RWPE2 (cell line): ENCODE results near the gene CCDC172.

Experiments used
- ATAC-seq: fragments of 200-7000 bp; cut with Tn5 transposase; 3 replicates; pipeline ENCODE4 v1.9.1; 2021; ENCODE audit warnings: low read depth
- DNase-seq: peaks from one replicate; pipeline ENCODE4 v3.0.0-alpha.2; 2020; ENCODE audit warnings: low spot score
- H3K27ac ChIP-seq: fragments of 450-650 bp; 2 replicates; pipeline ENCODE4 v1.5.1; 2017; ENCODE audit warnings: mild to moderate bottlenecking; ENCODE audit not compliant: poor library complexity, severe bottlenecking
- H3K27me3 ChIP-seq: fragments of 250-450 bp; sonication (Bioruptor Pico); 2 replicates; pipeline ENCODE4 v1.5.1; 2021; ENCODE audit warnings: mild to moderate bottlenecking, moderate library complexity; ENCODE audit not compliant: insufficient read depth, poor library complexity, severe bottlenecking
- H3K36me3 ChIP-seq: fragments of 250-450 bp; sonication (Bioruptor Pico); 2 replicates; pipeline ENCODE4 v1.5.1; 2020; ENCODE audit warnings: low read depth, mild to moderate bottlenecking, moderate library complexity
- H3K4me1 ChIP-seq: fragments of 250-450 bp; sonication (Bioruptor Pico); 2 replicates; pipeline ENCODE4 v1.5.1; 2021; ENCODE audit warnings: mild to moderate bottlenecking, moderate library complexity; ENCODE audit not compliant: insufficient read depth, poor library complexity, severe bottlenecking
- H3K4me3 ChIP-seq: fragments of 250-450 bp; sonication (Bioruptor Pico); 2 replicates; pipeline ENCODE4 v1.5.1; 2021; ENCODE audit warnings: mild to moderate bottlenecking, moderate library complexity; ENCODE audit not compliant: severe bottlenecking
- H3K9me3 ChIP-seq: fragments of 250-450 bp; sonication (Bioruptor Pico); 2 replicates; pipeline ENCODE4 v1.5.1; 2021; ENCODE audit warnings: mild to moderate bottlenecking, moderate library complexity; ENCODE audit not compliant: severe bottlenecking
- CTCF ChIP-seq: fragments of 450-650 bp; IDR thresholded peaks from one replicate; pipeline ENCODE4 v1.5.1; 2017; ENCODE audit warnings: mild to moderate bottlenecking, moderate library complexity; ENCODE audit not compliant: poor library complexity, severe bottlenecking

Gene CCDC172

GRCh38 chr10:116298586-116298985, 25.7 kb upstream of the CCDC172 start:
- no peak for TF ChIP-seq CTCF
- Histone ChIP-seq H3K27me3 (no peaks in the 10 kb centered on the region), H3K9me3 (no peaks in the 10 kb centered on the region), H3K36me3 (no peaks in the 10 kb centered on the region), H3K27ac (no peak overlapping the region), H3K4me1 (no peaks in the 10 kb centered on the region), H3K4me3 (no peak overlapping the region)
- DNase-seq (no peak), ATAC-seq (no peak)

- Histone ChIP-seq H3K36me3 (no peaks in the 10 kb centered on the region), H3K27me3 (no peaks in the 10 kb centered on the region), H3K4me3 (no peak overlapping the region), H3K9me3 (no peaks in the 10 kb centered on the region), H3K4me1 (no peaks in the 10 kb centered on the region), H3K27ac (no peak overlapping the region)
- DNase-seq (no peak), ATAC-seq (no peak)
- no peak for TF ChIP-seq CTCF
Measured at GRCh38 chr10:116300542-116300941, 23.7 kb upstream of the CCDC172 start.

GRCh38 chr10:116304923-116305322, 19.3 kb upstream of the CCDC172 start:
- DNase-seq (no peak), ATAC-seq (no peak)
- Histone ChIP-seq H3K4me3 (no peak overlapping the region), H3K4me1 (no peaks in the 10 kb centered on the region), H3K27me3 (no peaks in the 10 kb centered on the region), H3K36me3 (no peaks in the 10 kb centered on the region), H3K27ac (no peak overlapping the region), H3K9me3 (no peaks in the 10 kb centered on the region)
- TF ChIP-seq CTCF = no peak

GRCh38 chr10:116306847-116307246, 17.4 kb upstream of the CCDC172 start:
- Histone ChIP-seq H3K27me3 (no peaks in the 10 kb centered on the region), H3K9me3 (no peaks in the 10 kb centered on the region), H3K4me3 (no peak overlapping the region), H3K36me3 (no peaks in the 10 kb centered on the region), H3K4me1 (no peaks in the 10 kb centered on the region), H3K27ac (no peak overlapping the region)
- no peak for TF ChIP-seq CTCF
- DNase-seq (no peak), ATAC-seq (no peak)

- H3K4me3 ChIP-seq = no peak overlapping the region
- TF ChIP-seq CTCF = no peak
- H3K9me3 ChIP-seq = no peaks in the 10 kb centered on the region
- no peaks in the 10 kb centered on the region for H3K27me3 ChIP-seq
- H3K36me3 ChIP-seq = no peaks in the 10 kb centered on the region
- ATAC-seq (no peak), DNase-seq (no peak)
- H3K27ac ChIP-seq = no peak overlapping the region
- H3K4me1 ChIP-seq = no peaks in the 10 kb centered on the region
Measured at GRCh38 chr10:116307455-116307854, 16.8 kb upstream of the CCDC172 start.
